Activated naive CD4-positive, alpha-beta T cell treated with anti-CD3 and anti-CD28 coated beads, Interleukin-2, amount 50 U/mL, for 72 hours (primary cell): Measurements from ENCODE around the gene ZNF608. TPM values are rescaled to one million over a fixed set of nuclear protein-coding genes. Genes with fewer than 3 reads are reported as not detected.

Experiments
- ATAC-seq, 2 donors: fragments of 150-1000 bp; cut with Tn5 transposase; 2 replicates each; pipeline ENCODE4 v1.10.0; 2021; ENCODE audit warnings: mild to moderate bottlenecking in 2 of 2, moderate library complexity in 2 of 2
- DNase-seq, 2 donors: peaks; one replicate each; pipeline ENCODE4 v3.0.0; 2021 to 2022; ENCODE audit warnings: low spot score in 2 of 2
- H3K27ac Mint-ChIP-seq, 2 donors: one replicate each; pipeline ENCODE4 v1.8.0; 2022; ENCODE audit warnings: mild to moderate bottlenecking in 2 of 2, mixed read lengths in 2 of 2
- H3K36me3 Mint-ChIP-seq, 2 donors: one replicate each; pipeline ENCODE4 v1.8.0; 2022; ENCODE audit warnings: mixed read lengths in 2 of 2
- H3K9me3 Mint-ChIP-seq, 2 donors: one replicate each; pipeline ENCODE4 v1.8.0; 2022; ENCODE audit warnings: mixed read lengths in 2 of 2
- total RNA-seq, 2 donors: library from RNA; stranded (reverse); gene quantifications; one replicate each; pipeline ENCODE4 v1.2.3, GENCODE V29; 2022

Gene ZNF608
- total RNA-seq, 2 donors from 2014 or later = not detected

- Mint-ChIP-seq H3K9me3 (peaks cover 8 to 11% of the 10 kb centered on the region in 2 donors), H3K27ac (no peak overlapping the region), H3K36me3 (no peaks in the 10 kb centered on the region)
- DNase-seq = no peak
- no peak for ATAC-seq
Observed at GRCh38 chr5:124764585-124764984, 18.1 kb upstream of the ZNF608 start.

GRCh38 chr5:124761010-124761409, 14.6 kb upstream of the ZNF608 start:
- Mint-ChIP-seq H3K36me3 (no peaks in the 10 kb centered on the region), H3K27ac (no peak overlapping the region), H3K9me3 (peaks cover 4 to 7% of the 10 kb centered on the region in 2 donors)

GRCh38 chr5:124760608-124761007, 14.2 kb upstream of the ZNF608 start:
- DNase-seq (no peak), ATAC-seq (no peak)
- no peaks in the 10 kb centered on the region for H3K36me3 Mint-ChIP-seq
- peaks cover 4 to 7% of the 10 kb centered on the region in 2 donors for H3K9me3 Mint-ChIP-seq
- no peak overlapping the region for H3K27ac Mint-ChIP-seq

More at GRCh38 chr5:124761010-124761409, 14.6 kb upstream of the ZNF608 start:
- ATAC-seq = no peak
- DNase-seq = no peak

- peak overlapping the region in 1 of 2 donors; percentile 68 for H3K27ac Mint-ChIP-seq
- ATAC-seq (no peak), DNase-seq (no peak)
- peaks cover 4 to 6% of the 10 kb centered on the region in 2 donors for H3K9me3 Mint-ChIP-seq
- H3K36me3 Mint-ChIP-seq = peaks cover 0 to 9% of the 10 kb centered on the region in 2 donors
Observed at GRCh38 chr5:124755565-124755964, 9.1 kb upstream of the ZNF608 start.

DNA sequence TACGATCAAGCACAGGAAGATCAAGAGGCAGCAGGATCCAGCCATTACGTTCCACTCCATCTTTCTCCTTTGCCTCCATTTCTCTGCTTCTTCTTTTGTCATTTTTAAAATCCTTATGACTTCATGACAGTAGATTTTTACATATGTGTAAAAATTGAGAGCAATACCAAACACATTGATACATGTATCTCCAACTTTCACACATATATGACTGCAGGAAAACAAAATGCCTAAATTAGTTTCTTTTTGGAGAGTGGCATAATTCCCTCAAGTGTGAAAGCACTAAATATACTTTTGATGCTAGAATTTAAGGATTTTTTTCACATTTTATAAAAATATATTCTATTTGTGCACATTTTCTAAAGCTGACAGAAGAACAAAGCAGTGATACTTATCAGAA, 8.6 kb upstream of the ZNF608 start:
- Mint-ChIP-seq H3K9me3 (peaks cover 4 to 6% of the 10 kb centered on the region in 2 donors), H3K36me3 (peaks cover 0 to 9% of the 10 kb centered on the region in 2 donors), H3K27ac (no peak overlapping the region)
- DNase-seq = no peak
- ATAC-seq = no peak

- peaks cover 4 to 6% of the 10 kb centered on the region in 2 donors for H3K9me3 Mint-ChIP-seq
- peaks cover 0 to 9% of the 10 kb centered on the region in 2 donors for H3K36me3 Mint-ChIP-seq
- no peak for DNase-seq
- ATAC-seq = no peak
- H3K27ac Mint-ChIP-seq = no peak overlapping the region
Observed at GRCh38 chr5:124754206-124754927, 7.9 kb upstream of the ZNF608 start.

GRCh38 chr5:124752854-124753720, 6.6 kb upstream of the ZNF608 start:
- DNase-seq (no peak), ATAC-seq (no peak)
- Mint-ChIP-seq H3K36me3 (peaks cover 0 to 9% of the 10 kb centered on the region in 2 donors), H3K27ac (no peak overlapping the region), H3K9me3 (peaks cover 4 to 6% of the 10 kb centered on the region in 2 donors)

DNA sequence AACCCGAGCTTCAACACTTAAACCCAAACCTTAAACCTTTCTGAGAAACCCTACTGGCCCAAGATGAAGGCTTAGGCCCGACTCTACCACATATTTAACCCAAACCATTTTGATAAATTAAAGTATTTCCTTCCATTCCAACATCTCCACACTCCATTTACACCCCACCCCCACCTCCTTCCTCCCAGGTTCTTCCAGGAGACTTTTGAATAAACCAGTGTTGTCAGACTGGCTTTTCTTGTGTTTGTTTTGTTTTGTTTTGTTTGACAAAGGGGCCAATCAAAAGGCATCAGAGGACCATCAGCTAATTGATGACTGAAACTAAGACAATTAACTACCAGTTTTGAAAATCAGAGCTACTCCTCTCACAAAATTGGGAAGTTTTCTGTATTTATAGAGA, 4.6 kb upstream of the ZNF608 start:
- H3K27ac Mint-ChIP-seq = no peak overlapping the region
- DNase-seq = no peak
- no peak for ATAC-seq
- H3K36me3 Mint-ChIP-seq = peaks cover 0 to 14% of the 10 kb centered on the region in 2 donors
- H3K9me3 Mint-ChIP-seq = peaks cover 4 to 9% of the 10 kb centered on the region in 2 donors

DNA sequence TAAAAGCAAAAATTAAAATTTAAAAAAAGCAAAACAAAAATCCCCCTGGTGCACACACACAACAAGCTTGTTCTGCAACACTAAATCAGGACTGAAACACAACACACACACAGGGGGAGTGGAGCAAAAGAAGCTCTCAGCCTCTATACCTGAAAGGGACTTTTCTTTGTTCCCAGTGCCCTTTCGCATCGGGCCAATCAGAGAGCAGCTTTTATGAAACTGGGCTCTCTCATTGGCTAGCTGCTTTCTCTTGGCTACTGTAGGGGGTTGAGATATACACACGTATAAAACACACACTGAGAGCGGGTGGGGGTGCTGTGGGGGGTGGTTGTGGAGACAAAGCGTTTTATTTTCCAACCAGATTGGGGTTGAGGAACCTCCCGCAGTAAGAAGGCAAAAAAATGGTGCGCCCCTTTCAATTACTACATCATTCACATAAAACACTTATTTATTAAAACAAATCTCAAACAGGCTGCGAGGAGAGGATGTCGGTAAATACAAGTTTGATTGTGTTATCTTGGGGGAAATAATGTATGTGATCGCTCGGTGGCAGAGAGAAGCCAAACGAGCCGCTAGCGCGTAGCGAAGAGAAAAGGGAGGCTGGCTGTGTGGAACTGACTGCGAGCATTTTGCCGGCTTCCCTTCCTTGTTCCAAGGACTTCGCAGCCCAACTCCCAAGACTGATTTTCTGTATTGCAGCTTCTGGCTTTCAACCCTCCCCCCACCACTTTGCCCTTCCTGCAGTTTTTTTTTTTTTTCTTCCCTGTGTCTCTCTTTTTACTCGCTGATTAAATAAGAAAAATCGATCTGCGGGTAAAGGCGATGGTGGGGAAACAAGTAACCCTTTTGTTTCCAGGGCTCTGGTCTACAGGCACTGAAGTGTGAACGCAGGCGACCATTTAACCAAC, 2.5 kb upstream of the ZNF608 start:
- ATAC-seq (peak; percentile 49 to 56), DNase-seq (no peak)
- H3K9me3 Mint-ChIP-seq = peaks cover 4 to 12% of the 10 kb centered on the region in 2 donors
- peaks cover 0 to 16% of the 10 kb centered on the region in 2 donors for H3K36me3 Mint-ChIP-seq
- no peak overlapping the region for H3K27ac Mint-ChIP-seq

- DNase-seq = no peak
- peaks cover 4 to 12% of the 10 kb centered on the region in 2 donors for H3K9me3 Mint-ChIP-seq
- H3K36me3 Mint-ChIP-seq = peaks cover 0 to 16% of the 10 kb centered on the region in 2 donors
- H3K27ac Mint-ChIP-seq = no peak overlapping the region
- no peak for ATAC-seq
Observed at GRCh38 chr5:124747791-124748686, 1.6 kb upstream of the ZNF608 start.

GRCh38 chr5:124746916-124747790, 714 bp upstream of the ZNF608 start:
- DNase-seq = no peak
- peaks cover 4 to 12% of the 10 kb centered on the region in 2 donors for H3K9me3 Mint-ChIP-seq

GRCh38 chr5:124745007-124745927, 1.2 kb downstream of the ZNF608 start:
- Mint-ChIP-seq H3K27ac (no peak overlapping the region), H3K9me3 (peaks cover 0 to 6% of the 10 kb centered on the region in 2 donors), H3K36me3 (peaks cover 0 to 7% of the 10 kb centered on the region in 2 donors)
- ATAC-seq = no peak
- DNase-seq = no peak

More at GRCh38 chr5:124746916-124747790, 714 bp upstream of the ZNF608 start:
- Mint-ChIP-seq H3K27ac (no peak overlapping the region), H3K36me3 (peaks cover 0 to 16% of the 10 kb centered on the region in 2 donors)
- no peak for ATAC-seq

- H3K9me3 Mint-ChIP-seq = peaks cover 0 to 6% of the 10 kb centered on the region in 2 donors
- no peak overlapping the region for H3K27ac Mint-ChIP-seq
- DNase-seq = no peak
- ATAC-seq = no peak
- H3K36me3 Mint-ChIP-seq = peaks cover 0 to 7% of the 10 kb centered on the region in 2 donors
Observed at GRCh38 chr5:124744170-124744971, 2.1 kb downstream of the ZNF608 start.
